SK-N-SH treated with all-trans-retinoic acid at 6 μM for 48 hours (cell line): ENCODE results near the gene RXRG.

Experiments
- ATAC-seq: fragments of 200-7000 bp; cut with Tn5 transposase; 3 replicates; pipeline ENCODE4 v1.9.1; 2020; ENCODE audit warnings: mild to moderate bottlenecking, moderate library complexity
- ARNTL ChIP-seq: fragments of 450-650 bp; formaldehyde crosslinking; IDR thresholded peaks from 2 replicates; pipeline ENCODE4 v1.5.0; 2020; ENCODE audit warnings: low read depth, mild to moderate bottlenecking, moderate library complexity, borderline replicate concordance
- BACH2 ChIP-seq: fragments of 250-450 bp; sonication (Bioruptor Pico); IDR thresholded peaks from 2 replicates; pipeline ENCODE4 v1.9.0; 2021; ENCODE audit warnings: mild to moderate bottlenecking, borderline replicate concordance
- CSDC2 ChIP-seq: fragments of 250-450 bp; sonication (Bioruptor Pico); IDR thresholded peaks from 2 replicates; pipeline ENCODE4 v1.5.0; 2020; ENCODE audit warnings: mild to moderate bottlenecking, moderate library complexity
- GLIS3 ChIP-seq: fragments of 250-450 bp; sonication (Bioruptor Pico); IDR thresholded peaks from 2 replicates; pipeline ENCODE4 v1.5.0; 2020; ENCODE audit warnings: mild to moderate bottlenecking, moderate library complexity
- ISL1 ChIP-seq: fragments of 250-450 bp; sonication (Bioruptor Pico); IDR thresholded peaks from 2 replicates; pipeline ENCODE4 v2.1.2; 2022; ENCODE audit warnings: mild to moderate bottlenecking, moderate library complexity
- OSR1 ChIP-seq: fragments of 250-450 bp; sonication (Bioruptor Pico); IDR thresholded peaks from 2 replicates; pipeline ENCODE4 v1.8.0; 2022; ENCODE audit warnings: moderate library complexity, mild to moderate bottlenecking, inconsistent platforms
- PPARA ChIP-seq: fragments of 250-450 bp; sonication (Bioruptor Pico); IDR thresholded peaks from 2 replicates; pipeline ENCODE4 v1.5.0; 2020; ENCODE audit warnings: mild to moderate bottlenecking, borderline replicate concordance
- RARB ChIP-seq: fragments of 250-450 bp; sonication (Bioruptor Pico); IDR thresholded peaks from 2 replicates; pipeline ENCODE4 v1.8.0; 2021; ENCODE audit warnings: mild to moderate bottlenecking, moderate library complexity
- SNAI2 ChIP-seq: fragments of 250-450 bp; sonication (Bioruptor Pico); IDR thresholded peaks from 2 replicates; pipeline ENCODE4 v1.5.0; 2020; ENCODE audit warnings: mild to moderate bottlenecking, moderate library complexity
- TOX ChIP-seq: fragments of 250-450 bp; sonication (Bioruptor Pico); IDR thresholded peaks from 2 replicates; pipeline ENCODE4 v1.8.0; 2021; ENCODE audit warnings: mild to moderate bottlenecking, moderate library complexity, borderline replicate concordance
- ZC3H10 ChIP-seq: fragments of 250-450 bp; sonication (Bioruptor Pico); IDR thresholded peaks from 2 replicates; pipeline ENCODE4 v1.5.1; 2021; ENCODE audit warnings: mild to moderate bottlenecking, moderate library complexity
- ZFP3 ChIP-seq: fragments of 250-450 bp; sonication (Bioruptor Pico); IDR thresholded peaks from 2 replicates; pipeline ENCODE4 v1.5.0; 2020; ENCODE audit warnings: mild to moderate bottlenecking, moderate library complexity
- ZNF565 ChIP-seq: fragments of 450-650 bp; formaldehyde crosslinking; conservative IDR thresholded peaks from 2 replicates; pipeline ENCODE4 v1.5.0; 2020; ENCODE audit warnings: low read depth, mild to moderate bottlenecking, moderate library complexity
- ZNF8 ChIP-seq: fragments of 450-650 bp; formaldehyde crosslinking; IDR thresholded peaks from 2 replicates; pipeline ENCODE4 v1.5.0; 2020; ENCODE audit warnings: mild to moderate bottlenecking, moderate library complexity
- TF ChIP-seq, protein P1 (sequence below): fragments of 250-450 bp; sonication (Bioruptor Pico); IDR thresholded peaks from 2 replicates; pipeline ENCODE4 v1.8.0; 2021; ENCODE audit warnings: low read depth, mild to moderate bottlenecking, moderate library complexity, borderline replicate concordance
- TF ChIP-seq, protein P2 (sequence below): fragments of 250-450 bp; sonication (Bioruptor Pico); IDR thresholded peaks from 2 replicates; pipeline ENCODE4 v1.8.0; 2020; ENCODE audit warnings: mild to moderate bottlenecking, moderate library complexity, borderline replicate concordance
- TF ChIP-seq, protein P3 (sequence below): fragments of 250-450 bp; sonication (Bioruptor Pico); IDR thresholded peaks from 2 replicates; pipeline ENCODE4 v1.5.0; 2020; ENCODE audit warnings: mild to moderate bottlenecking, moderate library complexity
- TF ChIP-seq, protein P4 (sequence below): fragments of 250-450 bp; sonication (Bioruptor Pico); IDR thresholded peaks from 2 replicates; pipeline ENCODE4 v1.5.1; 2020; ENCODE audit warnings: low read depth, mild to moderate bottlenecking, moderate library complexity

Gene RXRG

DNA sequence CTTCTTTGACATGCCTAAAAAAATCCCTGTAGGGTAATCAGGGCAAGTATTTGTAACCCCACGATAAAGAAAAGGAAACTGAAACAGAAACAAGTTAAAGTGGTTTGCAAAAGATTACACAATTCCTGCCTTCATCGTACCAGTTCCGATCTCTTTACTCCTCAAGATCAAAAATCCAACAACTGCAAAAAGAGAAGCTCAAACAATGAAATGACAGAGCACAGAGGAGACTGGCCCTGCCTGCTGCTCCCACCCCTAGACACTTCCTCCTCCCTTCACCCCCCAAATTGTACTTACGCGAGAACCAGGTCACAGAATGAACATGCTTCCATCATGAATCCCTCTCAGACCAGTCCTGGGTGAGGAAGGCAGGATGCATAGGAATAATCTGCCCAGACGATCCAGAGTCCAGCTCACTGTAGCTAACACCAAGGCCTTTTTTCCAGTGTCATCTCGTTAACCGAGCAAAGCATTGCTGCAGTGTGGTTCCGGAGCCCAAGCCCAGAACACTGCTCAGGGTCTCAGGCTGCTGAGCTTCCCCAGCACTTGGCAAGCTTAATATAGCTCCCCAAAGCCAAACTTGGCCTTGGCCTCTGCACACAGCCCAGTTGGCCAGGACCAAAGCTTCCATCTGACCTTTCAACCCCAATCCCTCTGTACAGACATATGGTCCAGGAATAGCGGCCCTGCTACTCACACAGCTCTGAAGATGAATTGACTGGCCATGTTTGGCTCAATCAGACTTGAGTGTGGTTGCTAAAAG is 20.3 kb downstream of the RXRG start:
- ATAC-seq: no peak; the same call in 2 of the 3 replicates
- TF ChIP-seq SNAI2 (CRISPR knock-in tag) (no peak), ZNF8 (CRISPR knock-in tag) (no peak), TOX (CRISPR knock-in tag) (no peak), OSR1 (CRISPR knock-in tag) (no peak), ZFP3 (CRISPR knock-in tag) (no peak), ISL1 (CRISPR knock-in tag) (no peak), ZC3H10 (CRISPR knock-in tag) (no peak), GLIS3 (no peak), PPARA (CRISPR knock-in tag) (no peak), BACH2 (CRISPR knock-in tag) (no peak)
- TF ChIP-seq, protein P1, sequence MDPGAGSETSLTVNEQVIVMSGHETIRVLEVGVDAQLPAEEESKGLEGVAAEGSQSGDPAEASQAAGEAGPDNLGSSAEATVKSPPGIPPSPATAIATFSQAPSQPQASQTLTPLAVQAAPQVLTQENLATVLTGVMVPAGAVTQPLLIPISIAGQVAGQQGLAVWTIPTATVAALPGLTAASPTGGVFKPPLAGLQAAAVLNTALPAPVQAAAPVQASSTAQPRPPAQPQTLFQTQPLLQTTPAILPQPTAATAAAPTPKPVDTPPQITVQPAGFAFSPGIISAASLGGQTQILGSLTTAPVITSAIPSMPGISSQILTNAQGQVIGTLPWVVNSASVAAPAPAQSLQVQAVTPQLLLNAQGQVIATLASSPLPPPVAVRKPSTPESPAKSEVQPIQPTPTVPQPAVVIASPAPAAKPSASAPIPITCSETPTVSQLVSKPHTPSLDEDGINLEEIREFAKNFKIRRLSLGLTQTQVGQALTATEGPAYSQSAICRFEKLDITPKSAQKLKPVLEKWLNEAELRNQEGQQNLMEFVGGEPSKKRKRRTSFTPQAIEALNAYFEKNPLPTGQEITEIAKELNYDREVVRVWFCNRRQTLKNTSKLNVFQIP: no peak

DNA sequence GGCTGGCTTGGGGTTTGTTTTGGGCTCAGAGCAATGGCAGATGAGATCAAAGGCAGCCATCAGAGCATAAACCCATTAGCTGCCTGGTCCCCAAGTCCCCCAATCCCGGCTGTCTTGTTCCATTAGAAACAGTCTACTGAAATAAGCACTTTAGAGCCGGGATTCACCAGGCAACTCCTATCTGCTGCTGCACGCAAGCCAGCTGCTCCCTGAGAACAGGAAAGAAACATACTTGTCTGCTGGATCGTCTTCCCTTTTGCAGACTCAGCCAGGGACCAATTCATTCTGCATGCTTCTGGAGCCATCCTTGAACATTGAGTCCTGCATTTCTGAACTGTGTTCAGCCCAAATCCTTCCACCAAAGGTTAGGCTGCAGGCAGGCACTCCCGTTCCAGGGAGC is 21.8 kb downstream of the RXRG start:
- TF ChIP-seq ZC3H10 (CRISPR knock-in tag): no peak
- TF ChIP-seq OSR1 (CRISPR knock-in tag): no peak
- TF ChIP-seq ZNF8 (CRISPR knock-in tag): no peak
- no peak for TF ChIP-seq PPARA (CRISPR knock-in tag)
- no peak for TF ChIP-seq ZNF565 (CRISPR knock-in tag)
- TF ChIP-seq, protein P2, sequence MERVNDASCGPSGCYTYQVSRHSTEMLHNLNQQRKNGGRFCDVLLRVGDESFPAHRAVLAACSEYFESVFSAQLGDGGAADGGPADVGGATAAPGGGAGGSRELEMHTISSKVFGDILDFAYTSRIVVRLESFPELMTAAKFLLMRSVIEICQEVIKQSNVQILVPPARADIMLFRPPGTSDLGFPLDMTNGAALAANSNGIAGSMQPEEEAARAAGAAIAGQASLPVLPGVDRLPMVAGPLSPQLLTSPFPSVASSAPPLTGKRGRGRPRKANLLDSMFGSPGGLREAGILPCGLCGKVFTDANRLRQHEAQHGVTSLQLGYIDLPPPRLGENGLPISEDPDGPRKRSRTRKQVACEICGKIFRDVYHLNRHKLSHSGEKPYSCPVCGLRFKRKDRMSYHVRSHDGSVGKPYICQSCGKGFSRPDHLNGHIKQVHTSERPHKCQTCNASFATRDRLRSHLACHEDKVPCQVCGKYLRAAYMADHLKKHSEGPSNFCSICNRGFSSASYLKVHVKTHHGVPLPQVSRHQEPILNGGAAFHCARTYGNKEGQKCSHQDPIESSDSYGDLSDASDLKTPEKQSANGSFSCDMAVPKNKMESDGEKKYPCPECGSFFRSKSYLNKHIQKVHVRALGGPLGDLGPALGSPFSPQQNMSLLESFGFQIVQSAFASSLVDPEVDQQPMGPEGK: no peak
- no peak for TF ChIP-seq SNAI2 (CRISPR knock-in tag)
- TF ChIP-seq ISL1 (CRISPR knock-in tag): no peak
- no peak for TF ChIP-seq CSDC2 (CRISPR knock-in tag)
- no peak for TF ChIP-seq ARNTL (CRISPR knock-in tag)
- TF ChIP-seq BACH2 (CRISPR knock-in tag): no peak
- TF ChIP-seq, protein P3, sequence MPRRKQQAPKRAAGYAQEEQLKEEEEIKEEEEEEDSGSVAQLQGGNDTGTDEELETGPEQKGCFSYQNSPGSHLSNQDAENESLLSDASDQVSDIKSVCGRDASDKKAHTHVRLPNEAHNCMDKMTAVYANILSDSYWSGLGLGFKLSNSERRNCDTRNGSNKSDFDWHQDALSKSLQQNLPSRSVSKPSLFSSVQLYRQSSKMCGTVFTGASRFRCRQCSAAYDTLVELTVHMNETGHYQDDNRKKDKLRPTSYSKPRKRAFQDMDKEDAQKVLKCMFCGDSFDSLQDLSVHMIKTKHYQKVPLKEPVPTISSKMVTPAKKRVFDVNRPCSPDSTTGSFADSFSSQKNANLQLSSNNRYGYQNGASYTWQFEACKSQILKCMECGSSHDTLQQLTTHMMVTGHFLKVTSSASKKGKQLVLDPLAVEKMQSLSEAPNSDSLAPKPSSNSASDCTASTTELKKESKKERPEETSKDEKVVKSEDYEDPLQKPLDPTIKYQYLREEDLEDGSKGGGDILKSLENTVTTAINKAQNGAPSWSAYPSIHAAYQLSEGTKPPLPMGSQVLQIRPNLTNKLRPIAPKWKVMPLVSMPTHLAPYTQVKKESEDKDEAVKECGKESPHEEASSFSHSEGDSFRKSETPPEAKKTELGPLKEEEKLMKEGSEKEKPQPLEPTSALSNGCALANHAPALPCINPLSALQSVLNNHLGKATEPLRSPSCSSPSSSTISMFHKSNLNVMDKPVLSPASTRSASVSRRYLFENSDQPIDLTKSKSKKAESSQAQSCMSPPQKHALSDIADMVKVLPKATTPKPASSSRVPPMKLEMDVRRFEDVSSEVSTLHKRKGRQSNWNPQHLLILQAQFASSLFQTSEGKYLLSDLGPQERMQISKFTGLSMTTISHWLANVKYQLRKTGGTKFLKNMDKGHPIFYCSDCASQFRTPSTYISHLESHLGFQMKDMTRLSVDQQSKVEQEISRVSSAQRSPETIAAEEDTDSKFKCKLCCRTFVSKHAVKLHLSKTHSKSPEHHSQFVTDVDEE (CRISPR knock-in tag): no peak
- TF ChIP-seq TOX (CRISPR knock-in tag): no peak
- TF ChIP-seq, protein P4, sequence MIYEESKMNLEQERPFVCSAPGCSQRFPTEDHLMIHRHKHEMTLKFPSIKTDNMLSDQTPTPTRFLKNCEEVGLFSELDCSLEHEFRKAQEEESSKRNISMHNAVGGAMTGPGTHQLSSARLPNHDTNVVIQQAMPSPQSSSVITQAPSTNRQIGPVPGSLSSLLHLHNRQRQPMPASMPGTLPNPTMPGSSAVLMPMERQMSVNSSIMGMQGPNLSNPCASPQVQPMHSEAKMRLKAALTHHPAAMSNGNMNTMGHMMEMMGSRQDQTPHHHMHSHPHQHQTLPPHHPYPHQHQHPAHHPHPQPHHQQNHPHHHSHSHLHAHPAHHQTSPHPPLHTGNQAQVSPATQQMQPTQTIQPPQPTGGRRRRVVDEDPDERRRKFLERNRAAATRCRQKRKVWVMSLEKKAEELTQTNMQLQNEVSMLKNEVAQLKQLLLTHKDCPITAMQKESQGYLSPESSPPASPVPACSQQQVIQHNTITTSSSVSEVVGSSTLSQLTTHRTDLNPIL (CRISPR knock-in tag): no peak
- TF ChIP-seq RARB (CRISPR knock-in tag): no peak
- TF ChIP-seq GLIS3: no peak
- ATAC-seq: no peak

DNA sequence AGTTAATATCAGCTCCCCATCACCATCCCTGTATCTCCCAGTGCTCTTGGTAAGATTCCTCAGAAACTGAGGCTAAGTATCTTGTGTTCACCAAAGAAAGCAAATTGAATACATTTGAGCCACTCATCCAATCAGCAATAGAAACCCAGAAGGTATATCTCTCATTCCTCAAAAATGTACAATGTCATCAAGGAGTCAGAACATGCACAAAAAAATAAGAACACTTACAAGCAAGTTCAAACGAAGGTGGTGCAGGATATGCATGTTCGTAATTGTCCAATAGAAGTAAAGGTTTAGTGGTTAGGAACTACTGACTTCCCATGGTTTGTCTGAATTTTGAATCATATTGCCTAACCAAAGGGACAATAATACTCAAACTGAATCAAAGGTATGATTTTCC is 24.3 kb downstream of the RXRG start:
- TF ChIP-seq RARB (CRISPR knock-in tag) (no peak), BACH2 (CRISPR knock-in tag) (no peak), ZNF8 (CRISPR knock-in tag) (no peak)
- TF ChIP-seq, protein P4 (CRISPR knock-in tag): no peak
- TF ChIP-seq, protein P3 (CRISPR knock-in tag): no peak
- no peak for ATAC-seq
